Activated naive CD4-positive, alpha-beta T cell treated with anti-CD3 and anti-CD28 coated beads for 36 hours (primary cell): ENCODE data around the gene RASGRP4. TPM values are rescaled to one million over a fixed set of nuclear protein-coding genes. Genes with fewer than 3 reads are reported as not detected.
A peak's percentile ranks its signal among the peaks of the same experiment; 100 is the strongest.
"Not testable (repeated sequence)": the region's sequence is repeated elsewhere in the genome, so short reads cannot be mapped to it uniquely, and the experiment has no call there.

Experiments
- CTCF ChIA-PET: fragments of 350-600 bp; sonication (Branson Sonifier 250); formaldehyde crosslinking; loops from one replicate; lab custom pipeline; 2021; ENCODE audit warnings: antibody characterized with exemption; lab: Charles Lee
- DNase-seq: peaks from one replicate; pipeline ENCODE4 v3.0.0-alpha.2; 2020
- H3K27ac Mint-ChIP-seq: one replicate; pipeline ENCODE4 v1.8.0; 2021; ENCODE audit warnings: mild to moderate bottlenecking, mixed read lengths
- H3K27me3 Mint-ChIP-seq: one replicate; pipeline ENCODE4 v1.8.0; 2021; ENCODE audit warnings: low read depth, mixed read lengths
- H3K36me3 Mint-ChIP-seq: one replicate; pipeline ENCODE4 v1.8.0; 2021; ENCODE audit warnings: low read depth, mixed read lengths
- H3K4me1 Mint-ChIP-seq: one replicate; pipeline ENCODE4 v1.8.0; 2021; ENCODE audit warnings: low read depth, mixed read lengths
- H3K4me3 Mint-ChIP-seq: one replicate; pipeline ENCODE4 v1.8.0; 2021; ENCODE audit warnings: mild to moderate bottlenecking, moderate library complexity, mixed read lengths
- H3K9me3 Mint-ChIP-seq: one replicate; pipeline ENCODE4 v1.8.0; 2021; ENCODE audit warnings: mixed read lengths
- intact Hi-C: fragments of 100-400 bp; cut with micrococcal nuclease; formaldehyde crosslinking; loops from one replicate; pipeline ENCODE4 v1.15.1; 2023
- total RNA-seq, 2 experiments: library from RNA; stranded (reverse); gene quantifications; one replicate each; pipeline ENCODE4 v1.2.3, GENCODE V29; 2021

Gene RASGRP4
- total RNA-seq, result under 1 TPM; 0.30 to 0.41 TPM

- intact Hi-C loops, result loop anchor here (2.0 to 5.0 kb wide), 3 partner anchors 23 to 229 kb away; partner anchors contain the start of genes EIF3K, FAM98C and MAP4K1
- peak within 1 kb of the TSS; percentile 61 for H3K27ac Mint-ChIP-seq
- H3K4me1 Mint-ChIP-seq, result peaks cover 31% of the 10 kb centered on the region
- H3K4me3 Mint-ChIP-seq, result no peak within 1 kb of the TSS
- no peaks in the 10 kb centered on the region for H3K36me3 Mint-ChIP-seq
- H3K9me3 Mint-ChIP-seq, result no peaks in the 10 kb centered on the region
- H3K27me3 Mint-ChIP-seq, result peaks cover 2% of the 10 kb centered on the region
- CTCF ChIA-PET, result interaction anchor here (0.6 to 2.0 kb wide), 3 partner anchors 23 to 209 kb away, joined by 3 to 6 read pairs (median 4); partner anchors contain the start of gene FAM98C
- peak; percentile 78 for DNase-seq
These were observed at the start of gene RASGRP4 for GRCh38 chr19:38425810-38426466. RASGRP4 (minus strand) TSS chr19:38426219; CDS start chr19:38426091, 128 bp downstream.

- CTCF ChIA-PET, result no interaction called here
- Mint-ChIP-seq H3K36me3 (no peaks in the 10 kb centered on the region), H3K4me1 (no peaks in the 10 kb centered on the region), H3K27ac (no peak overlapping the region), H3K9me3 (no peaks in the 10 kb centered on the region), H3K27me3 (no peaks in the 10 kb centered on the region), H3K4me3 (no peak overlapping the region)
- no peak for DNase-seq
- intact Hi-C loops, result no loop called here
These were observed 49.2 kb upstream of the RASGRP4 start for GRCh38 chr19:38475176-38475575.

GRCh38 chr19:38473201-38473600, 47.2 kb upstream of the RASGRP4 start:
- CTCF ChIA-PET, result no interaction called here
- Mint-ChIP-seq H3K4me3 (no peak overlapping the region), H3K4me1 (no peaks in the 10 kb centered on the region), H3K9me3 (no peaks in the 10 kb centered on the region), H3K27ac (no peak overlapping the region), H3K36me3 (no peaks in the 10 kb centered on the region), H3K27me3 (no peaks in the 10 kb centered on the region)
- intact Hi-C loops, result no loop called here
- no peak for DNase-seq

GRCh38 chr19:38472725-38473124, 46.7 kb upstream of the RASGRP4 start:
- H3K27ac Mint-ChIP-seq, intact Hi-C loops, H3K36me3 Mint-ChIP-seq, DNase-seq, CTCF ChIA-PET, H3K9me3 Mint-ChIP-seq, H3K4me3 Mint-ChIP-seq, H3K4me1 Mint-ChIP-seq, H3K27me3 Mint-ChIP-seq: not testable (repeated sequence)

GRCh38 chr19:38470788-38471480, 44.9 kb upstream of the RASGRP4 start:
- H3K27me3 Mint-ChIP-seq, result no peaks in the 10 kb centered on the region
- no peak overlapping the region for H3K27ac Mint-ChIP-seq
- no peaks in the 10 kb centered on the region for H3K4me1 Mint-ChIP-seq
- no peak overlapping the region for H3K4me3 Mint-ChIP-seq
- CTCF ChIA-PET, result interaction anchor here (0.7 kb wide), 1 partner anchor 7 kb away, joined by 3 read pairs; no protein-coding TSS in a partner anchor
- no peaks in the 10 kb centered on the region for H3K36me3 Mint-ChIP-seq
- H3K9me3 Mint-ChIP-seq, result no peaks in the 10 kb centered on the region
- no peak for DNase-seq
- intact Hi-C loops, result no loop called here

- no peaks in the 10 kb centered on the region for H3K36me3 Mint-ChIP-seq
- no peak for DNase-seq
- H3K4me1 Mint-ChIP-seq, result no peaks in the 10 kb centered on the region
- H3K27ac Mint-ChIP-seq, result no peak overlapping the region
- intact Hi-C loops, result no loop called here
- H3K9me3 Mint-ChIP-seq, result no peaks in the 10 kb centered on the region
- no peaks in the 10 kb centered on the region for H3K27me3 Mint-ChIP-seq
- H3K4me3 Mint-ChIP-seq, result no peak overlapping the region
- CTCF ChIA-PET, result no interaction called here
These were observed 43.1 kb upstream of the RASGRP4 start for GRCh38 chr19:38469151-38469550.

GRCh38 chr19:38467541-38468525, 41.8 kb upstream of the RASGRP4 start:
- no peak for DNase-seq
- Mint-ChIP-seq H3K4me3 (no peak overlapping the region), H3K9me3 (no peaks in the 10 kb centered on the region), H3K36me3 (no peaks in the 10 kb centered on the region), H3K27ac (no peak overlapping the region), H3K27me3 (no peaks in the 10 kb centered on the region), H3K4me1 (no peaks in the 10 kb centered on the region)
- intact Hi-C loops, result no loop called here
- CTCF ChIA-PET, result interaction anchor here (0.6 kb wide), 1 partner anchor 242 kb away, joined by 3 read pairs; no protein-coding TSS in a partner anchor

GRCh38 chr19:38466050-38466449, 40.0 kb upstream of the RASGRP4 start:
- Mint-ChIP-seq H3K27me3 (peaks cover 7% of the 10 kb centered on the region), H3K36me3 (no peaks in the 10 kb centered on the region), H3K4me1 (no peaks in the 10 kb centered on the region), H3K9me3 (no peaks in the 10 kb centered on the region), H3K4me3 (no peak overlapping the region), H3K27ac (no peak overlapping the region)
- no peak for DNase-seq
- intact Hi-C loops, result no loop called here
- CTCF ChIA-PET, result no interaction called here

- Mint-ChIP-seq H3K27me3 (peaks cover 9% of the 10 kb centered on the region), H3K4me1 (no peaks in the 10 kb centered on the region), H3K27ac (no peak overlapping the region), H3K9me3 (no peaks in the 10 kb centered on the region), H3K36me3 (no peaks in the 10 kb centered on the region), H3K4me3 (no peak overlapping the region)
- intact Hi-C loops, result no loop called here
- CTCF ChIA-PET, result no interaction called here
- DNase-seq, result no peak
These were observed 38.5 kb upstream of the RASGRP4 start for GRCh38 chr19:38464421-38465082.

- Mint-ChIP-seq H3K4me1 (no peaks in the 10 kb centered on the region), H3K4me3 (no peak overlapping the region), H3K27me3 (peaks cover 9% of the 10 kb centered on the region), H3K36me3 (no peaks in the 10 kb centered on the region), H3K27ac (no peak overlapping the region), H3K9me3 (no peaks in the 10 kb centered on the region)
- DNase-seq, result no peak
- CTCF ChIA-PET, result no interaction called here
- intact Hi-C loops, result no loop called here
These were observed 37.3 kb upstream of the RASGRP4 start for GRCh38 chr19:38463365-38463764.

GRCh38 chr19:38458991-38459390, 33.0 kb upstream of the RASGRP4 start:
- no peaks in the 10 kb centered on the region for H3K36me3 Mint-ChIP-seq
- CTCF ChIA-PET, result no interaction called here
- no peaks in the 10 kb centered on the region for H3K9me3 Mint-ChIP-seq
- no peaks in the 10 kb centered on the region for H3K4me1 Mint-ChIP-seq
- no peak overlapping the region for H3K4me3 Mint-ChIP-seq
- no peak for DNase-seq
- intact Hi-C loops, result no loop called here
- no peak overlapping the region for H3K27ac Mint-ChIP-seq
- peaks cover 9% of the 10 kb centered on the region for H3K27me3 Mint-ChIP-seq
